LNCaP clone FGC (cell line): Measurements from ENCODE around the gene ADAMTS8.

ENCODE experiments used
- DNase-seq: peaks from one replicate; pipeline ENCODE4 v3.0.0-alpha.2; 2011; ENCODE audit warnings: low read depth
- H3K4me3 ChIP-seq: 2 replicates; pipeline ENCODE4 v1.5.1; 2011; ENCODE audit warnings: mild to moderate bottlenecking, low read depth, low read length, control low read depth
- TF ChIP-seq, protein P1 (sequence below): IDR thresholded peaks from 2 replicates; pipeline ENCODE4 v1.5.1; 2012; ENCODE audit warnings: mild to moderate bottlenecking; ENCODE audit not compliant: control insufficient read depth, insufficient read depth; ENCODE audit errors: extremely low read depth

Gene ADAMTS8

DNA sequence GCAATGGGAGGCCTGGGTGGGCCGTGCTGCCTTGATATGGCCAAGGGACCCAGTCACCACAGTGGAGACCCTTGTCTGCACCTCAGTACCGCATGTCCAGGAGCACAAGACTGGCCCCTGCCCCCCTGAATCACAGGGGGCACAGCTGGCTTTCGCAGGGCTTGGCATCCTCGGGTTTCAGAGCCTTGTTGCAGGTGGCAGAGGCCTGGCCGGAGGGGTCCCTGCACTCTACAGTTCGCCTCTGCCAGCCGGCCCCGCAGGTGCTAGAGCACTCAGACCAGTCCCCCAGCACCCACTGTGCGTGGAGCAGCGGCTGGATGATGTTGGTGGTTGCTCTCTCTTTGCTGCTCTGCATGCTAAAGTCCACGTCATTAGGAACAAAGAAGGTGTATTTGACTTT lies 23.0 kb downstream of the ADAMTS8 start:
- TF ChIP-seq, protein P1, sequence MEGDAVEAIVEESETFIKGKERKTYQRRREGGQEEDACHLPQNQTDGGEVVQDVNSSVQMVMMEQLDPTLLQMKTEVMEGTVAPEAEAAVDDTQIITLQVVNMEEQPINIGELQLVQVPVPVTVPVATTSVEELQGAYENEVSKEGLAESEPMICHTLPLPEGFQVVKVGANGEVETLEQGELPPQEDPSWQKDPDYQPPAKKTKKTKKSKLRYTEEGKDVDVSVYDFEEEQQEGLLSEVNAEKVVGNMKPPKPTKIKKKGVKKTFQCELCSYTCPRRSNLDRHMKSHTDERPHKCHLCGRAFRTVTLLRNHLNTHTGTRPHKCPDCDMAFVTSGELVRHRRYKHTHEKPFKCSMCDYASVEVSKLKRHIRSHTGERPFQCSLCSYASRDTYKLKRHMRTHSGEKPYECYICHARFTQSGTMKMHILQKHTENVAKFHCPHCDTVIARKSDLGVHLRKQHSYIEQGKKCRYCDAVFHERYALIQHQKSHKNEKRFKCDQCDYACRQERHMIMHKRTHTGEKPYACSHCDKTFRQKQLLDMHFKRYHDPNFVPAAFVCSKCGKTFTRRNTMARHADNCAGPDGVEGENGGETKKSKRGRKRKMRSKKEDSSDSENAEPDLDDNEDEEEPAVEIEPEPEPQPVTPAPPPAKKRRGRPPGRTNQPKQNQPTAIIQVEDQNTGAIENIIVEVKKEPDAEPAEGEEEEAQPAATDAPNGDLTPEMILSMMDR: no peak
- no peak overlapping the region for H3K4me3 ChIP-seq
- DNase-seq: no peak

DNA sequence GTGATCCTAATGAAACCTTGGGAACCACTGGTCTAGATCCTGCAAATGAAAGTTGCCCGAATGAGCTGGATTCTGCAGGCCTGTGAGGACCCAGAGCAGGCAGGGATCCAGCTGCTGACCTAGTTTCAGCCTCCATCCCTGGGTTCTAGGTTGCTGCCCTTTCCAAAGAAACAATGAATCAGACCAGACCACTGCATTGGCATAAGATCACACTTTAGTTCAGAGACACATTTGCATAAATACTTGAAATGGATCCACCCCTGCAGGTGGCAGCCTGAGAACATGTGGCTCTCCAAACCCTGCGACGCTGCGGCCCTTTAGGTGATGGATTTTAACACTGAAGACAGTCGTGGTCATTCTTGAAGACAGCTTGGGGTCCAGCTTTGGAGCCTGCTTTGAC lies 23.7 kb downstream of the ADAMTS8 start:
- TF ChIP-seq, protein P1: no peak
- H3K4me3 ChIP-seq: no peak overlapping the region
- no peak for DNase-seq

DNA sequence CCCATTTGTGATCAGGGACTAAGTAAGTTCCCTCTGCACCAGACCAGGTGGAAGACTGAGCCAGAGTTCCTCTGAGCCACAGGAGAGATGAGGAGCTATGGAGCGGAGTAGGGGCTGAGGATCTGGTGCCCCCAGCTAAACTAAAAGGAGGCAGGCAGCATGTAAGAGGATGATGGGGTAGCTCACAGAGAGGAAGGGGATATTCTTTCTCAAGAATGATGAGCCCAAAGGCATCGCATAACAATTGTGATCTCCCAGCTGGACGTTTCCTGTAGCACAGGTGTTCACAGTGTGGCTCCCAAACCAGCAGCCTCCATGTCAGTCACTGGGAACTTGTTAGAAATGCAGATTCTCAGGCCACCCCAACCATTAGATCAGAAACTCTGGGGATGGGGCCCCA lies 24.4 kb downstream of the ADAMTS8 start:
- TF ChIP-seq, protein P1: no peak
- DNase-seq: no peak
- H3K4me3 ChIP-seq: no peak overlapping the region

DNA sequence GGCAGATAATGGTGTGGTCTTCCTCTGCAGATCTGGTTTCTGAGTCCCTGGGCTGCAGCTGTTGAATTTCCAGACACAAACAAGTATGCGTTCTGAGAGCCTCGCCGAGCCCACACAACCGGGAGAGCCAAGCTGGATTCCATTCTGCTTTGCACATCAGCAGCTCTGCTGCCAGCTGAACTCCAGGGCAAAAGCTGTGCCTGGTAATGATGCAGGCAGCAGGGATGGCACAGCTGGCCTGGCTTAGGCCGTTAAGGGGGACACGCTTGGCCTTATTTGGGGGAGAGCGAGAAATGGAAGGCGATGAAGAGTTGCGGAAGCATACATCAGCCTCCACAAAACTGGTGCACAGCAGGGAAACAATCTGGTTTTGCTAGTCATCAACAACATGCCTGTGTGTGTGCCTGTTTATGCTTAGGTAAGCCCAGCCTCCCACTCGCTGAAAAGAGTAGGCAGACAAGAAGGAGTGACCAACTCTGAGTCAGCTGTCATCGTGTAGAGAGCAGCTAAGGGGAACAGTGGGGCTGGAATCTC lies 25.1 kb downstream of the ADAMTS8 start:
- DNase-seq: no peak
- no peak overlapping the region for H3K4me3 ChIP-seq
- TF ChIP-seq, protein P1: no peak

DNA sequence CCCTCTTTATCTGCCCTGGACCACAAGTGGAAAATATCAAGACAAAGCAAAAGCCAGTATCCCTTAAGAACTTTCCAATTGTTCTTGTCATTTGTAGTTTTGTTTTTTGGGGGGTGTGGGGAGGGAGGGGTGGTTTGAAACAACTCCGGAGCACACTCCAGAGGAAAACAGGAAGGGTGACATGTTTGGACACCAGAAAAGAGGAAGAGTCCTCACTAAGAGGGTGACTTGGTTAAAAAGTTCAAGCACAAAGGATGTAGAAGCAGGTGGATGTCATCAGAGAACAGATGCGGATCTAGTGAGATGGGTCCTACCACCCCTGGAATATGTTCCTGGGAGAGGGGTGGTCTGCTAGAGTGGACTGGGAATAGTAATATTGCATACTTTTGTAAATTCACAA lies 25.8 kb downstream of the ADAMTS8 start:
- TF ChIP-seq, protein P1: no peak
- no peak for DNase-seq
- no peak overlapping the region for H3K4me3 ChIP-seq

DNA sequence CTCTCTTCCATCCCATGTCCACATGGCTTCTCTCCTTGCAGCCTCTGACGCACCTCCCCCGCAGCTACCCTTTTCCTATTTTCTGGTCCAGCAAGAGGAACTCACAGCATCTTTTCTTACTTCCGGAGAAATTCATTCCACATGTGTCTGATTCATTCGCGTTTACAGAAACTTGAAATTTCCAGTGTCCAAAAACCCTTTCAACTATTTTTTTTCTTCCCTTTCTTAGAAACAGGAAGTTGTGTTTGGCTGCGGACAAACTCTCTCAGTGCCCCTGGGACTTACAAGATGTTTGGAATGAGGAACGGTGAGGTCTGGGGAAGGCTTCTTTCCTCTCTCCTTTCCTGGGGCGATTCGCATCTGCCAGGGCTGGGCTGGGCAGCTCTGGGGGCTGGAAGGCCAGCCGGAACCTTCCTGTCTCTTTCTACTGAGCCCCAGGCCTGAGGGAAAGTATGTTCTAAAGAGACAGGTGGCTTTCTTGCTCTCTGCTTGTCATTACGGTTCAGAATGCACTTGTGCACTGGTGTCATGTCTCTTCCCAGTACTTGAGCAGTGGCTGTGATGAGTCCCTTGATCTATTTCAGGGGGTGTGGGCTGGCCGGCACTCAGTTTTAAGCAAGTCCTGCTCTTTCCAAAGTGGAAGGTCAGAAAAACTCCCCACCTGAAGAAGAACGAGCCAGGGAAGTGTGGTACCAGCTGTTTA lies 27.5 kb downstream of the ADAMTS8 start:
- DNase-seq: no peak
- TF ChIP-seq, protein P1: no peak
- no peak overlapping the region for H3K4me3 ChIP-seq

DNA sequence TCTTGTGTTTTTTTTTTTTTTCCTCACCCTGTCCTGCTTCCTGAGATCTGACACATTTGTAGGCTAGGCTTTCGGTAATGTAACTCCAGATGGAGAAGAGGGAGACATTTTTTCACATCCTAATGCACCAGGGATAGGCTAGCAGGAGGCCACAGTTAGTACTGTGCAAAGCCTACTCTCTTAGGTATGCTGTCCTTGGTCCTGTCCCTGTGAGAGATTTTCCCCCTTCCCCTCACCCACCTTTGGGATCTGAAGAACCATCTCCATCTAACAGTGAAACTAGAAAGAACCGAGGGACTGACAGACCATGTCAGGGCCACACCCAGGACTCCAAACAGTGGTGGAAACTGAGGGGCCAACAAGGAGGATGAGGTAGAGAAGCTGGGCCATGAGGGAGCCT lies 29.2 kb downstream of the ADAMTS8 start:
- TF ChIP-seq, protein P1: no peak
- H3K4me3 ChIP-seq: no peak overlapping the region
- DNase-seq: no peak
